ENCODE measurements around the gene MUC2.

The MUC2 gene

DNA sequence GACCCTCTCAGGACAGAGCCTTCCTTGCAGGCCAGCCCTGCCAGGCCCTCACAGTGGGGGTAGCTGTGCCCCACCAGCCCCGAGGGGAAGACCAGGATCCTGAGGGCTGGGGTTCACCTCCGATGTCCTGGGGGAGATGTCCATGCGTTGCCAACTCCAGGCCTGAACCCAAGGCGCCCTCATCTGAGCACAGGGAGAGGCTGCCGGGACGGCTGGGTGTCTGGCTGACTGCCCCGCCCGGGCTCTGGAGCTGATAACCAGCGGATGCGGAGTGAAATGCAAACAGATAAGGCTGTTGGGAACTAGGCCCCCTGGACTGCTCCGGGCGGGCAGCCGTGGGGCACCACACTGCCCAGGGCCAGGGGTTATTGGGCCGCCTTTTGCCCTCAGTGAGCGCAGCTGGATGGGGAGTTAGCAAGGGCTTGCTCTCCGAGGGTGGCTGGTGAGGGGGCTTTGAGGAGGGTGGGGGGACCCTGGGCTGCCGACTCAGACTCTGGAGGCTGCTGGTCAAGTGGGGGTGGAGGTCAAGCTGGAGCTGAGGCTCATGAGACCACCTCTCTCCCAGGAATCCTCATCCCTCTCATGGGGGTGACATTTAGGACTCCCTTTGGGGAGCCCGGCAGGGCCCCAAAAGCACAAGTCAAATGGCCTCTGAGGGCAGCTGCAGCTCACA, 32.6 kb upstream of the MUC2 start:
- Histone ChIP-seq H3K4me3 (ENCODE audit: control insufficient read depth in 1 of 7, extremely low read depth in 1 of 7, insufficient read depth in 4 of 7, low read depth in 2 of 7, low read length in 6 of 7) (no peak overlapping the region), H3K4me1 (ENCODE audit: control extremely low read depth in 1 of 4, control insufficient read depth in 4 of 4, insufficient read depth in 4 of 4, low read length in 3 of 4) (no peaks in the 10 kb centered on the region), H3K9me3 (ENCODE audit: control extremely low read depth in 1 of 5, control insufficient read depth in 4 of 5, insufficient read depth in 2 of 5, low read depth in 1 of 5, low read length in 4 of 5) (no peaks in the 10 kb centered on the region), H3K36me3 (ENCODE audit: control insufficient read depth in 4 of 4, insufficient read depth in 4 of 4, low read length in 3 of 4) (no peaks in the 10 kb centered on the region), H3K27ac (ENCODE audit: insufficient read depth in 1 of 2, low read depth in 1 of 2, low read length in 2 of 2, poor library complexity in 1 of 2, severe bottlenecking in 2 of 2) (no peak overlapping the region), H3K27me3 (replicated peaks in 2 of 5; ENCODE audit: control insufficient read depth in 4 of 5, insufficient read depth in 5 of 5, low read length in 4 of 5) (peaks cover 0 to under 1% (median 0%) of the 10 kb centered on the region in 5 experiments)
- CTCF ChIA-PET, result interaction anchor here (1.5 to 2.2 kb wide), 2 partner anchors 8 to 9 kb away, joined by 6 to 7 read pairs; no protein-coding TSS in a partner anchor
- POLR2A ChIA-PET, result no interaction called here
- DNase-seq, result no peak
- whole genome bisulfite sequencing (ENCODE audit: insufficient coverage), result 92% methylated on average over 12 of the region's 18 CpGs

DNA sequence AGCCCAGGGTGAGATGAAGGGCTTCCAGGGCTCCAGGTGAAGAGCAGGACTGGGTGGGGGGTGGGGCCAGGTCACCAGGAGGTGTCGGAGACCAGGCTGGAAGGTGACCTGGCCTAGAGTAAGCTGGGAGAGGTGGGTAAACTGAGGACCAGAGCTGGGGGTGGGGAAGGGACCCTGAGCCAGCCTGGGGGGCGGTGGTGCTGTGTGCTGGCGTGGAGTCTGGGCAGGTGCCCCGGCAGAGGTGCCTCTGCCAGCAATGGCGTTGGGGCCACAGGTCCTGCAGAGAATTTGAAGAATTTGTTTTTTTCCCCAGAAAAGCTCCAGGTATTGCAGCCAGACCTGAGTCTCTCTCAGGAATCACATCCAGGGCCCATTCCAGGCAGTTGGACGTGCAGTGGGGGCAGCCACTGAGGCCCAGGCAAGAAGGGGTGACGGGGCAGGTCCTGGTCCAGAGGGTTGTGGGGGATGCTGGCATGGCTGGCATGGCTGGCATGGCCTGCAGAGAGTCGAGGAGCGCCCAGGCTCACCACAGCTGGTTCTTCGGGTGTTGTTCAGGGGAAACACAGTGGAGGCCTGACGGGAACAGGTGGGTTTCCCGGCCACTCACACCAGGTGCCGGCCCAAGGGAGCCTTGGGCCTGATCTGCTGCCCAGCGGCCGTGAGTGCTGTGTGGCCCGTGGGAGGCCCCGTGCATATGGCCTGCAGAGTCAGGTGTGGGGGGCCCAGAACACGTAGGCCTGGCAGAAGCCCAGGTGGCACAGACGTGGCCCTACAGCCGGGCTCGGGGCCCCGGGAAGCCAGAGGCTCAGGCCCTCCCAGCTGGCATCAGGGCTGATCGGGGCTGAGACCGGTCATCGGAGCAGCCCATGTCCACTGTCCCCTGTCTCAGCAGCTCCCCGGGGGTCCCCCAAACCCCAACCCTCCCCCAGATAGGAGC, 31.8 kb upstream of the MUC2 start:
- Histone ChIP-seq H3K4me1 (ENCODE audit: control extremely low read depth in 1 of 4, control insufficient read depth in 4 of 4, insufficient read depth in 4 of 4, low read length in 3 of 4) (peaks cover 0 to 2% (median 0%) of the 10 kb centered on the region in 4 experiments), H3K36me3 (ENCODE audit: control insufficient read depth in 4 of 4, insufficient read depth in 4 of 4, low read length in 3 of 4) (no peaks in the 10 kb centered on the region), H3K27ac (ENCODE audit: insufficient read depth in 1 of 2, low read depth in 1 of 2, low read length in 2 of 2, poor library complexity in 1 of 2, severe bottlenecking in 2 of 2) (no peak overlapping the region), H3K27me3 (replicated peaks in 2 of 5; ENCODE audit: control insufficient read depth in 4 of 5, insufficient read depth in 5 of 5, low read length in 4 of 5) (peaks cover 0 to 7% (median 5%) of the 10 kb centered on the region in 5 experiments), H3K4me3 (ENCODE audit: control insufficient read depth in 1 of 7, extremely low read depth in 1 of 7, insufficient read depth in 4 of 7, low read depth in 2 of 7, low read length in 6 of 7) (no peak overlapping the region), H3K9me3 (ENCODE audit: control extremely low read depth in 1 of 5, control insufficient read depth in 4 of 5, insufficient read depth in 2 of 5, low read depth in 1 of 5, low read length in 4 of 5) (no peaks in the 10 kb centered on the region)
- no peak for DNase-seq
- WGBS (ENCODE audit: insufficient coverage), result 96% methylated on average over 25 of the region's 26 CpGs
- ChIA-PET POLR2A (no interaction called here), CTCF (no interaction called here)

DNA sequence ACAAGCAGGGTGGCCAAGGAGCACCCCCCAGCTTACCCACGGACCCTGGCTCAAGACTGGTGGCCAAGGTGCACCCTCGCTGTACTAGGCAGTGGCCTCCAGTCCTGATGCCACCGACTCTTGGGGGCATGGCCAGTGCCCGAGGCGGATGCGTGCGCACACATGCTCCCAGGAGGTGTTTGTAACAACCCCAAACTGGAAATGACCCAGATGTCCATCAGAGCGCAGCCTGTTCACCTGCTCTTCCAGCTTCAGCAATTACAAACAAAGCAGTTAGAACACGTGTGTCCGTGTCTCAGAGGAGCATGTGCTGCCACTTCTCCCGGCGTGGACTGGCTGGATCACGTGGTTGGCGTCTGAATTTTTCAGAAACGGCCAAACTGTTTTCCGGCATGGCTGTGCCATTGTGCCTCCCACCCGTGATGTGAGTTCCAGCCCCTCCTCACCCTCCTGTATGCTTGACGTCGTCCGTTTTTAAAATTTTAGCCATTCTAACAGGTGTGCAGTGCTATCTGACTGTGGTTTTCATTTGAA, 31.0 kb upstream of the MUC2 start:
- CTCF ChIA-PET, result no interaction called here
- 98% methylated on average over 19 of the region's 20 CpGs for WGBS (ENCODE audit: insufficient coverage)
- no peak overlapping the region for H3K27ac ChIP-seq (ENCODE audit: insufficient read depth in 1 of 2, low read depth in 1 of 2, low read length in 2 of 2, poor library complexity in 1 of 2, severe bottlenecking in 2 of 2)
- no peaks in the 10 kb centered on the region for H3K36me3 ChIP-seq (ENCODE audit: control insufficient read depth in 4 of 4, insufficient read depth in 4 of 4, low read length in 3 of 4)
- POLR2A ChIA-PET, result no interaction called here
- no peak overlapping the region for H3K4me3 ChIP-seq (ENCODE audit: control insufficient read depth in 1 of 7, extremely low read depth in 1 of 7, insufficient read depth in 4 of 7, low read depth in 2 of 7, low read length in 6 of 7)
- peaks cover 0 to 2% (median 1%) of the 10 kb centered on the region in 4 experiments for H3K4me1 ChIP-seq (ENCODE audit: control extremely low read depth in 1 of 4, control insufficient read depth in 4 of 4, insufficient read depth in 4 of 4, low read length in 3 of 4)
- no peak for DNase-seq
- no peaks in the 10 kb centered on the region for H3K9me3 ChIP-seq (ENCODE audit: control extremely low read depth in 1 of 5, control insufficient read depth in 4 of 5, insufficient read depth in 2 of 5, low read depth in 1 of 5, low read length in 4 of 5)
- peaks cover 0 to 7% (median 5%) of the 10 kb centered on the region in 5 experiments for H3K27me3 ChIP-seq (replicated peaks in 2 of 5; ENCODE audit: control insufficient read depth in 4 of 5, insufficient read depth in 5 of 5, low read length in 4 of 5)

DNA sequence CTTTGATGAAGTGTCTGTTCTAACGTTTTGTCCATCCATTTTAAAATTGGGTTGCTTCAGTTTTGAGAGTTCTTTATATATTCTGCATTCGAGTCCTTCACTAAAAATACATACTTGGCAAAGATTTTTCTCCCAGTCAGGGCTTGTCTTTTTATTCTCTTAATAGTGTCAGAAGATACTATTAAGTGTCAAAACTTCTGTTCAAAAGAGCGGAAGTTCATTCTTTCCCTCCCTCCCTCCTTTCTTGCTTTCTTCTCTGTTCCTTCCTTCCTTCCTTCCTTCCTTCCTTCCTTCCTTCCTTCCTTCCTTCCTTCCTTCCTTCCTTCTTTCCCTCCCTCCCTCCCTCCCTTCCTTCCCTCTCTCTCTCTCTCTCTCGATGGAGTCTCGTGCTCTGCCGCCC, 30.5 kb upstream of the MUC2 start:
- peaks cover 0 to 7% (median 5%) of the 10 kb centered on the region in 5 experiments for H3K27me3 ChIP-seq (replicated peaks in 2 of 5; ENCODE audit: control insufficient read depth in 4 of 5, insufficient read depth in 5 of 5, low read length in 4 of 5)
- 90% methylated on average over 2 of the region's 6 CpGs for WGBS (ENCODE audit: insufficient coverage)
- H3K9me3 ChIP-seq (ENCODE audit: control extremely low read depth in 1 of 5, control insufficient read depth in 4 of 5, insufficient read depth in 2 of 5, low read depth in 1 of 5, low read length in 4 of 5), result no peaks in the 10 kb centered on the region
- DNase-seq, result no peak
- no peak overlapping the region for H3K27ac ChIP-seq (ENCODE audit: insufficient read depth in 1 of 2, low read depth in 1 of 2, low read length in 2 of 2, poor library complexity in 1 of 2, severe bottlenecking in 2 of 2)
- CTCF ChIA-PET, result no interaction called here
- no peak overlapping the region for H3K4me3 ChIP-seq (ENCODE audit: control insufficient read depth in 1 of 7, extremely low read depth in 1 of 7, insufficient read depth in 4 of 7, low read depth in 2 of 7, low read length in 6 of 7)
- H3K36me3 ChIP-seq (ENCODE audit: control insufficient read depth in 4 of 4, insufficient read depth in 4 of 4, low read length in 3 of 4), result no peaks in the 10 kb centered on the region
- peaks cover 0 to 8% (median 4%) of the 10 kb centered on the region in 4 experiments for H3K4me1 ChIP-seq (ENCODE audit: control extremely low read depth in 1 of 4, control insufficient read depth in 4 of 4, insufficient read depth in 4 of 4, low read length in 3 of 4)
- POLR2A ChIA-PET, result no interaction called here

DNA sequence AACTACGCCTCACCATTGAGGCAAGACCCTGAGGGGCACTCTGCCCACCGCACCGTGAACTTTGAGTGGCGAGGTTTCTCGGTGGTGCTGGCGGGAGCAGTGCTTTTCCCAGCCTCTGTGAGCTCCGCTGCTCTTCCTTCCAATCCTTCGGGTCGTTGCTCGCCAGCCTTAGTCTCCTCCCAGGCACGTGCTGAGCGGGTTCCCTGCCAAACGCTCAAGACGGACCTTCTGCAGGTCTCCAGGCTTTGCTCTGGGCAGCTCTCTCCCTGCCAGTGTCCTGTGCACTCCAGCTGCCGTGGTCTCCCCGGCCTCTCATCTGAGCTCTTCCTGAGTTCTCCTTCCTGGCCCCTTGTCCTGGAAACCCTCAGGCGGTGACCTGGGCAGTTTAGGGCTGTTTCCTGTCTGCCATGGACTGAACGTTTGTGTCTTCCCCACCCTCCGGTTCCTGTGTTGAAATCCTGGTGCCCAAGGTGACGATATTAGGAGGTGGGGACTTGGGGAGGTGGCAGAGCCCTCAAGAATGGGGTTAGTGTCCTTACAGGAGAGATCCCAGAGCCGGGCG, 27.0 kb upstream of the MUC2 start:
- Histone ChIP-seq H3K4me3 (ENCODE audit: control insufficient read depth in 1 of 7, extremely low read depth in 1 of 7, insufficient read depth in 4 of 7, low read depth in 2 of 7, low read length in 6 of 7) (no peak overlapping the region), H3K27ac (ENCODE audit: insufficient read depth in 1 of 2, low read depth in 1 of 2, low read length in 2 of 2, poor library complexity in 1 of 2, severe bottlenecking in 2 of 2) (no peak overlapping the region), H3K4me1 (ENCODE audit: control extremely low read depth in 1 of 4, control insufficient read depth in 4 of 4, insufficient read depth in 4 of 4, low read length in 3 of 4) (peaks cover 0 to 28% (median 13%) of the 10 kb centered on the region in 4 experiments), H3K36me3 (ENCODE audit: control insufficient read depth in 4 of 4, insufficient read depth in 4 of 4, low read length in 3 of 4) (no peaks in the 10 kb centered on the region), H3K27me3 (replicated peaks in 2 of 5; ENCODE audit: control insufficient read depth in 4 of 5, insufficient read depth in 5 of 5, low read length in 4 of 5) (peaks cover 0 to 7% (median 5%) of the 10 kb centered on the region in 5 experiments), H3K9me3 (ENCODE audit: control extremely low read depth in 1 of 5, control insufficient read depth in 4 of 5, insufficient read depth in 2 of 5, low read depth in 1 of 5, low read length in 4 of 5) (no peaks in the 10 kb centered on the region)
- DNase-seq, result no peak
- ChIA-PET POLR2A (no interaction called here), CTCF (interaction anchor here (1.1 kb wide), 1 partner anchor 199 kb away, joined by 3 read pairs; no protein-coding TSS in a partner anchor)
- WGBS (ENCODE audit: insufficient coverage), result 67% methylated on average over 18 of the region's 22 CpGs

DNA sequence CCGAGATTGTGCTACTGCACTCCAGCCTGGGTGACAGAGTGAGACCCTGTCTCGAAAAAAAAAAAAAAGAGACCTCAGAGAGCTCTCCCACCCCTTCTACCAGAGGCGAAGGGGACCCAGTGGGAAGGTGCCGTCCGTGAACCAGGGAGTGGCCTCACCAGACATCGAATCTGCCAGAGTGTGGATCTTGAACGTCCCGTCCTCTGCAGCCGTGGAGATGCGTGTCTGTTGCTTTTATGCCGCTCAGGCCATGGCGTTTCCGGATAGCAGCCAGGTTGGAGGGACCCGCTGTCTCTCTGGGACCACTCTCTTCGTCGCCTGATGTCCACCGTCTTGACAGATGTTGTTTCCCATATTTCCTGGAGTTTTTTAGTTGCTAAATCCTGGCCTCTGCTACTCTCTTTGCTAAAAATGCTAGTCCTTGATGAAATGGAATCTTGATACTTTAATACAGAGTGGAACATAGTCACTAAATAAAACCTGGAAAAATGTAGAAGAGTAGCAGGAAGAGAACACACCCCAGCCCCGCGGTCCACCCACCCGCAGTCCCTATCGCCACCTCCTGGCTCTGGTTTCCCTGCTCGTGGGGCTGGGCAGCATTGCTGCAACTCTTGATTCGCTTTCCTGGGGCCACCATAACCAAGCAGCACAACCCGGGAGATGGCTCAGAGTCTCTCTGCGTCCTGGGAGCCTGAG, 26.2 kb upstream of the MUC2 start:
- H3K36me3 ChIP-seq (ENCODE audit: control insufficient read depth in 4 of 4, insufficient read depth in 4 of 4, low read length in 3 of 4), result no peaks in the 10 kb centered on the region
- no peak overlapping the region for H3K27ac ChIP-seq (ENCODE audit: insufficient read depth in 1 of 2, low read depth in 1 of 2, low read length in 2 of 2, poor library complexity in 1 of 2, severe bottlenecking in 2 of 2)
- no peak overlapping the region for H3K4me3 ChIP-seq (ENCODE audit: control insufficient read depth in 1 of 7, extremely low read depth in 1 of 7, insufficient read depth in 4 of 7, low read depth in 2 of 7, low read length in 6 of 7)
- CTCF ChIA-PET, result interaction anchor here (1.1 kb wide), 1 partner anchor 200 kb away, joined by 3 read pairs; no protein-coding TSS in a partner anchor
- H3K9me3 ChIP-seq (ENCODE audit: control extremely low read depth in 1 of 5, control insufficient read depth in 4 of 5, insufficient read depth in 2 of 5, low read depth in 1 of 5, low read length in 4 of 5), result no peaks in the 10 kb centered on the region
- DNase-seq, result no peak
- 79% methylated on average over 19 of the region's 25 CpGs for WGBS (ENCODE audit: insufficient coverage)
- POLR2A ChIA-PET, result no interaction called here
- peaks cover 0 to 28% (median 13%) of the 10 kb centered on the region in 4 experiments for H3K4me1 ChIP-seq (ENCODE audit: control extremely low read depth in 1 of 4, control insufficient read depth in 4 of 4, insufficient read depth in 4 of 4, low read length in 3 of 4)
- peaks cover 0 to 7% (median 5%) of the 10 kb centered on the region in 5 experiments for H3K27me3 ChIP-seq (replicated peaks in 2 of 5; ENCODE audit: control insufficient read depth in 4 of 5, insufficient read depth in 5 of 5, low read length in 4 of 5)

Measured in common myeloid progenitor, CD34-positive (primary cell).